CD4-positive, alpha-beta T cell treated with Interleukin-17A for 1 hour (primary cell): ENCODE results near the gene SLC19A2.
"Not testable (repeated sequence)": the region's sequence is repeated elsewhere in the genome, so short reads cannot be mapped to it uniquely, and the experiment has no call there.

Experiments used
- DNase-seq: peaks from one replicate; pipeline ENCODE4 v3.0.0-alpha.2; 2020

Gene SLC19A2

DNA sequence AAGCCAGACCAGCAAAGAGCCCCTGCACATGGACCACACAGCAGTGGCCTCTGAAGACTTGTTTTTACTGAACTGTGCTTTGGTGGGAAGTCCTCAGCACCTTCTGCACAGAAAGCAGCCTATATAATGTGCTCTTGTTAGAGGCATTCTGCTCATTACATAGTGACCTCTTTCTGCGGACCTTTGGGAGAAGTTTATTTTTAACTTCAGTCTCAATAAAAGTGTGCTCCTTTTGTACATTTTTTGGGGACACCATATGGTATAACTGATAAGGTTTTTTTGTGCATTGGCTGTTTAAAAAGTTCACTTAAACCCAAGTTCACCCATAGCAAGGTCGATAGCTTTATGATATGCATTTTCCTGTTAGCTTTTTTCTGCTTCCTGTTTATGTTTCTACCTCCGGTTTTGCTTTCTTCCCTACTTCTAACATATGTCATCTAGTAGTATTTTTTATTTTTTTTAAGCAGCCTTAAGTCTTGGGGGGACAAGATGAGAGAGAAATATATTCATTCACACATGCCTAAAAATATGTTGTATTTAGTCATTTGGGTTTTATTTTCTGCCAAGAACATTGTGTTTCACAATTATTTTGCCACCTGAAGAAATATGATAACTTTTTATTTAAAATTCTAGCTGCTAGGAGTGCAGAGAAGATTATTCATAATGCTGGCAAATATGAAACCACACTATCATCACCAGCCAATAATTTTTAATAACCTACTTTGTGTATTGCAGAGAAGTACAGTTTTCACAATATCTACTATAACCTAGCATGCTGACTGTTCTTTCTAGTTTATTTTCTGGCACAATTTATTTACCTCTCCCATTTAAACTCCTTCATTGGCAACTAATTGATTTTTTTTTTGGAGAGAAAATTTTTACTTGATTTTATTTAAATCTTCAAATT, 22.9 kb upstream of the SLC19A2 start:
- DNase-seq: no peak

DNA sequence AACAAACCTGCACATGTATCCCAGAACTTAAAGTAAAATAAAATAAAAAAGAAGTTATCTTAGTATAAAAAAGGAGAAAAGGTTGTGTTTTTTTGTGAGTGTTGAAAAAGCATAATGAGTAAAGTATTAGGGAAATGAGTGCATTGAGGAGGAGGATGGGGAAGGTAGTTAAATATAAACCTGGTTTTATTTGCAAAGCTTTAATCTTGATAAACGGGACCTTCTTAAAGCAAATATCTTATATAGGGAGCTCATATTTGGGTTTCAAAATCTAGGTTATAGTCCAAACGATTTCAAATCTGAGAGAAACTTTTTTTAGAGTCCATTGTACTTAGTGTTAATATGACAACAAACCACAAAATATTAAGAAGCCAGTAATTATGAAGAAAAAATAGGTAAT, 21.7 kb upstream of the SLC19A2 start:
- DNase-seq: no peak

DNA sequence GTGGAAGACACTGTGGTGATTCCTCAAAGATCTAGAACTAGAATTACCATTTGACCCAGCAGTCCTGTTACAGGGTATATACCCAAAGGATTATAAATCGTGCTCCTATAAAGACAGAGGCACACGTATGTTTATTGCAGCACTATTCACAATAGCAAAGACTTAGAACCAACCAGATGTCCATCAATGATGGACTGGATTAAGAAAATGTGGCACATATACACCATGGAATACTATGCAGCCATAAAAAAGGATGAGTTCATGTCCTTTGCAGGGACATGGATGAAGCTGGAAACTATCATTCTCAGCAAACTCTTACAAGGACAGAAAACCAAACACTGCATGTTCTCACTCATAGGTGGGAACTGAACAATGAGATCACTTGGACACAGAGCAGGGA, 17.9 kb upstream of the SLC19A2 start:
- DNase-seq: not testable (repeated sequence)

DNA sequence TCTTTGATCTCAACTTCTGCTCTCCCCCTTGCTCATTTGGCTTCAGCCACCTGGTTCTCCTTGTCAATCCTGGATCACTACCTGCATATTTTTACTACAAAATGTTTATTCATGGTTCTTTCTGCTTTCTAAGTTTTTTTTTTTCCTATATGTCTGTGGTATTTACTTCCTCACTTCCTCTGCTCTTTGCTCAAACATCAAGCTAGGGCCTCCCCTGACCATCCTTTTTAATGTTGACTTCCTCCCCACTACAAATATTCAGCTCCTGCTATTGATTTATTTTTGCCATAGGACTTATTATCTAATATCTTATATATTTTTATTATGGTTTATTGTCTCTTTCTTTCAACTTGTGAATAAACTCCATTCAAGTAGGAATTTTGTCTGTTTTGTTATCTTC, 14.1 kb upstream of the SLC19A2 start:
- DNase-seq: no peak

DNA sequence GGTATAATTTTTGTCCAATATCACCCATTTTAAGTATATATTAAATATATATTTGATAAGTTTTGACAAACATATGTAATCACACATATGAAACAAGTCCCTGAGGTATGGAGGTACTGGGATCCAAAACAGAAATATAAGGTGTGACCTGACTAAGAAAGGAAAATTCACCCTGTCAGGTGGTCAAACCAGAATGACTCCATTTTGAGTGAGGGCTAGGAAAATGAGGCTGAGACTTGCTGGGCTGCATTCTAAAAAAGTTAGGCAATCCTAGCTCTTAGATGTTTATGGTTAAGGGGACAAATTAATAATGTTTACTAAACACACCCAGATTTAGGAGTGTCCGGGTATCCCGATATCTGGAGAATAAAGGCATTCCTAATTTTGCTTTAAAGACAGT, 11.6 kb upstream of the SLC19A2 start:
- no peak for DNase-seq

DNA sequence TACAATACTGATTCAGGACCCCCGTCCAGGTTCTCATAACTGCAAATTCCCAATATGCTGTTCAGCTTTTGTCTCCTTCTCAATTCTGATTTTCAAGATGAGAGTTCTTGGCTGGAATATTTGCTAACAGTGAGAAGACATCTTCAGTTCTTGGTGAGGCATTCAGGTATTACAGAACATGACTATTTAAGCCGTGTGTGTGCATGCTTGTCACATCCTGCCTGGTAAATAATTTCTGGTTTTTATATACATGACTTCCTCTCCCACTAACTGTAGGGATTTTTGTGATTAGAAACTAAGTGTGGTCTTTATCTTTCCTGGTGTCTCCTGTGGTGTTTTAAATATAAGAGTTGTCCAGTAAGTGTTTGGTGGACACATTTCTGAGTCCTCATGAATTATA, 10.2 kb upstream of the SLC19A2 start:
- no peak for DNase-seq

DNA sequence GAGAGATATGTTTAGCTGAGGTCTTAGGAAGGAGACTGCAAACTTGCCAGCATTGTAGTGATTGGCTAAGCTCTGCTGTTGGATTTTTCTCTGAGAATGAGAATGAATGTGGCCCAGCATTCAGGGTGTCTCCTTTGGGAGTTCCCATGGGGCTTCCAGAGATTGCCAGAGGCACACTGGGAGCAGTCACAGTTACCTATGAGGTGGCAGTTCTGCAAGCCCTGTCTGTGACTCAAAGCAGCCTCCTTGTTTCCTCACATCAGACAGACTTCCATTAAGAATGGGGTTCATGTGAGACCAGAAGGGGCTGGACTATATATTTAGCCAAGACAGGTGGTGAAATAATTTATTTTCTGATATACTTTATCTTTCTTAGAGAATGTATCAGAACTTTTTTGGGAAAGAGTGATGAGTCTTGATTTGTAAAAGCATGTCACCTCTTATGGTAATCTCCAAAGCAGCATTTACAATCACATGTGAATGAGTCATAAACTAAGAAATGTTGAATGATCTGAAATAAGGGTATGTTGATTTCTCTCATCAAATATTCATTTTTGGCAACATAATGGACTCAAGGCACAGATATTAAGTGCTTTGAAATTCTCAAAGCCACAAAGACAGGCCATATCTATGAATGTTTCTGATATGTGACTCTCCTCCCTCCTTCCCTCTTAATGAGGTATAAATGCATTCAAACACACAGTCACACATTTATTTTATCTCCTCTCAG, 9.5 kb upstream of the SLC19A2 start:
- no peak for DNase-seq

DNA sequence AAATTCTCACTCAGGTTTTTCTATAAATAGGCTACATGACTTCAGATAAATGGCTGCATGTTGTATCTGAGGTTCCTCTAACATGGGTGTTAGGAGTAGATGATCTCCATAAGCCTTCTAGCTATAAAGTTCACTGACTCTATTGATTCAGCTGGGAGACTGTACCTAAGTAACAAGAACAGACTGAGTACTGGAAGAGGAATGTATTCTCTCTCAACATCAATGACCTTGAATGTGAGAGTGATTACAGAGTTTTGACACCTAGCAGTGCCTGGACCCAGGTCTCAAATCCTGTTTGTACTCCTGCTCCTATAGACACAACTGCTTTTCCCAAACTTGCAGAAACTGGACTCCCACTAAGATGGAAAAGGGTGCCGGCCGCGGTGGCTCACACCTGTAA, 8.6 kb upstream of the SLC19A2 start:
- DNase-seq: no peak

DNA sequence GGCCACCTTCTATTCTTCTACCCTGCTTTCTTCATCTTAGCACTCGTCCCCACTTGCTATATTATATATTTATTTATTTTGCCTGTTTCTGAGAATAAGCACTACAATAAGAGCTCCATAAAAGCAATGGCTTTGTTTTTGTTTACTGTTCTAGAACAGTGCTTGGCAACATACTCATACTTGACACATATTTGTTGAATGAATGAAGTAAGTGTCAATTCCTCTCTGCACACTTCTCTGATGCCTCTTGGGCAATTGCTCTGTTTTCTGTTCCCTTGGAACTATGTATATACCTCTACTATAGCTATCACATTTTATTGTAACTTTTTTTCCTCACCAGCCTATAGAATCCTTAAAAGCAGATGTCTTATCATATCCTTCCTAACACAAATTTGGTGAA, 7.5 kb upstream of the SLC19A2 start:
- DNase-seq: no peak

DNA sequence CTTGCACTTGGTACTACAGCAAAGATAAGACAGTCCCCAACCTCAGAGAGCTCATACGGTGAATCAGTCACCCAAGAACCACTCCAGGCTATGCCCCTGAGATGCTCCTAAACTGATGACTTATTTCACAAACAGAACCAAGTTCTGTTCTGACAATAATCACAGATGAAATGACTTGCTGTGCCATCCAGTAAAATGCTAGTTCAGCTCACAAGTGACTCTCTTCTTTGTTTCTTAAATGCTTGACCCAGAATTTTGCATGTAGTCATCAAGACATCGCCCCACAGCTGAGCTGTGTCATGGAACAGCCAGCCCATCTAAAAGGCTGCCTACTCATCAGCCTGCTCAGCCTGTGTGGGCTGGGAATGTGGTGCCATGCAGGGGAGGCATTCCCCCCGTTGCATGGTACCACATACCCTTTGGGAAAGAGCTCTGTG, 6.1 kb upstream of the SLC19A2 start:
- no peak for DNase-seq

DNA sequence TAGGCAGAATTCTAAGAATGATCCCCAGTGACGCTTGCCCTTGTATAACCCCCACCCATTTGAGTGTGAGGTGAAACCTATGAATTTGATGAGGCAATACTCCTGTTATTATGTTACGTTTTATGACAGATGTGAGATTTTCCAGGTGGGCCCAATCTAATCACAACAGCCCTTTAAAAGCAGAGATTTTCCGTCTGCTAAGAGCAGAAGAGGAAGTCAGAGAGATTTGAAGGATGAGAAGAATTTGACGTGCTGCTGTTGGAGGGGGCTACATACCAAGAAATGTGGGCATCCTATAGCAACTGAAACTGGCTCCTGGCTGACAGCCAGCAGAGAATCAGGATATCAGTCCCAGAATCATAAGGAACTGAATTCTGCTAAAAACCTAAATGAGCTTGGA, 2.4 kb upstream of the SLC19A2 start:
- DNase-seq: no peak

DNA sequence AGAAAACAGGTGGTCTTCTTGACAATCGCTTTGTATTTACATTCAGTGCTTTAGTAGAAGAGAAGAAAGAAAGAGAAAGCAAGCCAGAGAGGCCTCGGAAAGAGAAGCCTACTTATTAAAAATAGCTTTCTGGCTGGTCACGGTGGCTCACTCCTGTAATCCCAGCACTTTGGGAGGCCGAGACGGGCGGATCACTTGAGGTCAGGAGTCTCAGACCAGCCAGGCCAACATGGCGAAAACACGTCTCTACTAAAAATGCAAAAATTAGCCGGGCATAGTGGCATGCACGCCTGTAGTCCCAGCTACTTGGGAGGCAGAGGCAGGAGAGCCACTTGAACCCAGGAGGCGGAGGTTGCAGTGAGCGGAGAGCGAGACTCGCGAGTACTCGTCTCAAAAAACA, 1.8 kb upstream of the SLC19A2 start:
- DNase-seq: no peak

DNA sequence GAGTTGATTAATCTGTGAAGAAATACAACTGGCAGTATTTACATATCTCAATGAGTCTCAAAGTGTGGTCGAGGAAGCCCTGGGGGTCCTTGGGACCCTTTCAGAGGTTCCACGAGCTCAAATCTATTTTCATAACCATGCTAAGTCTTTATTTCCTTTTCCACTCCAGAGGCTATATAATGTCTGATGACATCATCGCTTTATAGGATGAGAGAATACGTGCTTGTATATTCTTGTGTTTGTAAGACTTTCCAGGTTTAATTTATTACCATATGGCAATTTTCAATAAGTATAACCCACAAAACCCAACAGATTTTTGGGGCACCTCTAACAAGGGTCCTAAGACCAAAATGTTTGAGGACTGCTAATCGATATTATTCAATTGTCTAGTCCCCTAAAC, 1.4 kb upstream of the SLC19A2 start:
- no peak for DNase-seq

DNA sequence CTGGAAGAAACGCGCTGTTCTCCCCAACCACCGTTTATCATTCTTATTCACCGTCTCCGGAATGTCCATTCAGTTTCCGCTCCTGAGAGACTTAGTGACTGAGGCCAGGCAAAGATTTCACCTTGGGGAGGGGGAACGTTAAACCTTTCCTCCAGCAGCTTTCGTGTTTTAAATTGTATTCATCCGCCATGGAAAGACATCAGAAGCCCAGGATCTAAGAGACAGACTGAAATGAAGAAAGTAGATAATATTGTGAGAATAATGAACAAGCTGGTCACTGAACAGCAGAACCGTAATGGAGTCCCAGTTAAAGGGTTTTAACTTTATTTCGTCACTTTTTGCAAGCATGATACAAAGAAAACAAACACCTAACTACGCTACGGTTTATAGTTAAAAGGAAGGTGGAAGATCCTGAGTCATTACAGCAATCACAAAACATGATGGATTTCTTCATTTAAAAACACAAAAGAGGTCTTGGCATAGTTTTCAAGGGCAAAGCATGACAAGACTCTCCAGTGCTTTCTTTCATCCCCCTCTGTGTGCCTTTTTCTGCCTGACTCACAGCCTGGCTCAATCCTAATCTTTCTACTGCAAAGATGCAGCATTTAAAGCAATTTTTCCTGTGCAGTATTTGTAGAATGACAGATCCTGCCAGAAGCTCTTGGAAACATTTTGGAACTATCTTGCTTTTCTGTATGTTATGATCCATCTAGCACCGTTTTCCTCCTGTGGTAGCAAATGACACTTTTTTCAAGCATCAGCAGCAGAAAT, 722 bp upstream of the SLC19A2 start:
- DNase-seq: no peak

DNA sequence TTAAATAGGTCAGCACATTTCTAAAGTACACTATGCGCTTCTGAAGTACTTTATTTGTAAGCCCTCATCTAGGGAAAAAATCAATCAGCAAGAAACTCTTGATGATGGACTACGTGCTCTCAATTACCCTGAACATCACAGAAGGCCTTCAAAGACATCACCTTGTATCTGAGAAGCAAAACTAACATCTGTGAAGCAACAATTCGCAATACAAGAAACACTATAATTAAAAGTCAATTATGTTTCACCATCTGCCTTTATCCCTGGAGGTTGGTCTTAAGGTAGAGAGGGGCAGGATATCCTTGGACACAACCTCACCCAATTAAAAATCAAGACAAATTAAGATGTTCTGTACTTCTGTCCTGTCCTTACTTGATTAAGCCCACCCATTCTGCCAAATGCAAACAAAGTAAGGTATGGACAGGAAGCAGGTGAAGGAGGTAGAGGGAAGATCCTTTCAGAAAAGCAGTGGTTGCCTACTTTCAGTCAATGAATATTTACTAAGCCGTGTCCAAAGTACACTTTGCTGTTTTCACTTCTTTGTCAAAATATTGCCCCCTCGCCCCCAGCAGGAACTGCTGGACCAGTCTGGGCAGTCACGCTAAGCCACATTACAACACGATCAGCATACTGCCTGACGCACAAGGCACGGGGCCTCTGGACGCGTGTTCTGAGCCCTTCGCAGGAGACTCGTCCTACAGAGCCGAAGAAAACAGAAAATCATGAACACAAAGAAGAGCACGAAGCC, 887 bp downstream of the SLC19A2 start:
- peak; percentile 42 for DNase-seq

DNA sequence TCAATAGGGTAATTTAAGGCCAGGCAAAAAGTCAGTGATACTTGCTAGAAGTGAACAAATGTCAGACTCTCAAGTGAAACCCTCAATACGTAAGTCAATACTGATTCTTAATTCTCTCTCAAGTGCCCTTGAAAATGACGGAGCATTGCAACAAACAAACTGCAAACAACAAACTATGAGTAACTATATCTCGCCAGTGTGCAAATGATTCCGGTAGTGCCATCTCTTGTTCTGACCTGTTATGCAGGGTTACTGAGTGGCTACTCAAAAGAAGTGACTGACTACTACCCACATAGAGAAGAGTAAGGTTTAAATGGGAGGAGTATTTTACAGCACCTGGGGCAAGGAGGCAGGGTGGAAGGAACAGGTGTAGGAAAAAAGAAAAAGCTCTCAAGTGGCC, 1.6 kb downstream of the SLC19A2 start:
- DNase-seq: no peak

DNA sequence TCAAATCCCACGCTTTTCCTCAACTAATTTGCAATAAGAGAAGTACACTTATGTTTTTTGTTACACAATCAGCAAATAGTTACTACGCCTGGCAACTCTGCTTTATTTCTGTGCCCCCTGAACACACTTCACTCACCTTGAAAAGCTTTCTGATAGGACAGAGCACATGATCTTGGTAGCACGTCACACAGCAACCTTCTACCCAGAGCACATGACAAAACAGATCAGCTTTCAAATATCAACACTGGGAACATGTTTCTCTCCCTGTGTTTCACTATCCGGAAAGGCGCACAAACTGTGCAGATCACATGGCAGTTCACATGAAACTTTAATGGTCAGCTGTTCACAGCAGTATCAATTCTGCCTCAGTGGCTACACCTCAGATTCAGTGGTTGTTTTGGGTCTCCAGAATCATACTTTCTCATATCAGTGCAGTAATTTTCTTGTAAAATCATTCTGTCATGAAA, 2.2 kb downstream of the SLC19A2 start:
- no peak for DNase-seq

DNA sequence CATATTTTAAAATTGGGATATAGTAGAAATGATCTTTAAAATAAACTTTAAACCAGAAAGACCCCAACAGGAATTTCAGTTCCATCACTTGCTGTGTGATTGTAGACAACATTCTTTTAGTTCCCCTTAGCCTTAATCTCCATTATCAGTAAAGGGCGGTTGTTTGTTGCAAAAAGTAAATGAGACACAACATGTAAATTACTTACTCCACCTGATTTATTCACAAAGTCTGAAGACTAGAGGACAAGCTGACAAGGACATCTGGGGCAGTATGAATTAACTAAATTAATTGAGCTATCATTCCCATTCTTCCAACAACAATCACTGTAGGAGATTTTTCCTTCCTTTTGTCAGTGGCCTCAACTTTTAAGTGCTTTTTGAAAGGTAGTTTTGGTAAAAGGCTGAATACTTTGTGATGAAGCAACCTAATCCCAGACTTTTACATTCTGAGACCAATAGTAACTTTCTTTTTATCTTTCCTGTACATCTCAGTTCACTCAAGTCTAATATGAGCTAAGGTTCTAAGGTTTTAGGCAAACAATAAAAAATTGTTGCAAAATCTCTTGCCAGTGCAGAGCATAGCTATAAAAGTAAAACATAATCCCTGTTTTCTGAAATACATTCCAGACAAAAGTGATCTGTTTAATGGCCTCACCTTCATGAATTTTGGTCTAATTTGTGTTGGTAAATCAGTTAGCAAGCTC, 6.2 kb downstream of the SLC19A2 start:
- DNase-seq: no peak

DNA sequence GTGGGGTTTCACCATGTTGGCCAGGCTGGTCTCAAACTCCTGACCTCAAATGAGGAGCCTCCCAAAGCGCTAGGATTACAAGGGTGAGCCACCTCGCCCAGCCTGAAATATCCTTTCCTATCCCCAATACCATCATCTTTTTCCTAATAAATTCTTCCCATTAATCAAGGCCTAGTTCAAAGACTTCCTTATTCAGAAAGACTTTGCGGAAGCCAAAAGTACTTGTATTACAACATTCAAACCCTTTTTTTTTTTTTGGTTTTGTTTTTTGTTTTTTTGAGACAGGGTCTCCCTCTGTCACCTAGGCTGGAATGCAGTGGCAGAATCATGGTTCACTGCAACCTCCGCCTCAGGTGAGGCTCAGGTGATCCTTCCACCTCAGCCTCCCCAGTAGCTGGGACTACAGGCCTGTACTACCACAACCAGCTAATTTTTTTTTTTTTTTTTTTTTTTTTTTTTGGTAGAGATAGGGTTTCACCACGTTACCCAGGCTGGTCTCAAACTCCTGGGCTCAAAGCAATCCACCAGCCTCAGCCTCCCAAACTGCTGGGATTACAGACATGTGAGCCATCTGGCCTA, 7.6 kb downstream of the SLC19A2 start:
- no peak for DNase-seq

DNA sequence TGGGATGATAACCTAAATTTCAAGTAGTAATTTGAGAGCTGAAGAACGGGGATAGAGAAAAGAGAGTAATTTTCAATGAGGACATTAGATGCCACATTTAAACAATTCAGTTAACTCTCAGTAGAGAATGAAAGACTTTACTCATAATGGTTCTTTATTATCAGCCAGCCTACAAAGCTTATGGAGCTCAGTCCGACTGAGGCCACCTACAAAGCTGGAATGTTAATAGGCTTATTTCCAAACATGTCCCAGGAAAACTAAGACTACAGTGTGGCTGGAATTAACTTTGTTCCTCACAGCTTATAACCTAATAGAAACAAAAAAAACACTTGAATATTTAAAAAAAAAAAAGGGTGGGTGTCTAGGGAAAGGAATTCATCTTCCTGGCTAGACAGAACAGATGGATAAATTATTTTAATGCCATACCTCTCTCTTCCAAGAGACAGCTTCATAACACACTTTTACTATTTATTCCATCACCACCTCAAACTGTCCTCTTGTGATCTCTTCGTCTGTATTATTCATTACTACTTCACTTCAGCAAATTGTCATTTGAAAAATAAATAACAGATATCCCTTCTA, 9.8 kb downstream of the SLC19A2 start:
- no peak for DNase-seq

DNA sequence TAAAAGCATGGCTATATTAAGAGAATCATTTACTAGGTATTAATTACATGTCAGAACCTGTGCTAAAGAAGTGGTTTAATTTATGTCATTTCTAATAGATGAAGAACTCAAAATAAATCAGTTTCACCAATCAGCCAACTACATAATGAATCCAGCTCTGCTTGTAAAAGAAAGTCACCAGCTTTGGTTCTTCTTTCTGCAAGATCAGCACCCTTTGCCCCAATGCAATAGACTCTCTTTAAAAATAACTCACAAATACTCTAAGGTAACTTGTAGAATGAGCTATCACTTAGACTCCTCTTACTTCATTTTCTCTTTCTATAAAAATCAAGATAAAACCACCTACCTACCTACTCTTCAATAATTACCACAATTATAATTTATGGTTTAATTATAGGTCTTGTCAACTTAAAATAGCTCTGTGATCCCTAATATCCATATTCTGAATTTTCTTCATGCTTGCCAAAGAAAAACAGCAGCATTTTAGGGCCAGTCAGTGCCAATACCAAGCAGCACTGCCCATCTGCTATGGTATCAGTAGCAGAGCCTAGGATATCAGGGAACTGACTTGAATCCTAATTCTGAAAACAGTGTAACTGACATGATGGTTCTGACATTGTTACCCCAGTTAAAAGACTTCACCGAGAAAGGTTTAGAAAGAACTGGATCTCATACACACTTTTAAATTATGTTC, 11.3 kb downstream of the SLC19A2 start:
- DNase-seq: no peak
